ENCODE results near the gene ADGRL1.

Gene ADGRL1

GRCh38 chr19:14135985-14136508, 69.9 kb downstream of the ADGRL1 start:
- no peak for DNase-seq

GRCh38 chr19:14135355-14135754, 70.6 kb downstream of the ADGRL1 start:
- no peak for DNase-seq

- DNase-seq, result no peak
These were observed 78.0 kb downstream of the ADGRL1 start for GRCh38 chr19:14127929-14128509.

- no peak for DNase-seq
These were observed 78.8 kb downstream of the ADGRL1 start for GRCh38 chr19:14127176-14127575.

- no peak for DNase-seq
These were observed 83.0 kb downstream of the ADGRL1 start for GRCh38 chr19:14122924-14123323.

GRCh38 chr19:14120497-14120780, 85.5 kb downstream of the ADGRL1 start:
- no peak for DNase-seq

- DNase-seq, result no peak
These were observed 86.1 kb downstream of the ADGRL1 start for GRCh38 chr19:14119644-14120496.

- DNase-seq, result no peak
These were observed 86.8 kb downstream of the ADGRL1 start for GRCh38 chr19:14119146-14119545.

GRCh38 chr19:14118165-14119051, 87.6 kb downstream of the ADGRL1 start:
- DNase-seq, result peak; percentile 52

- DNase-seq, result peak; percentile 98
These were observed 88.3 kb downstream of the ADGRL1 start, which contains the start of gene PRKACA for GRCh38 chr19:14117668-14118164. PRKACA (minus strand) TSS chr19:14117762; CDS start chr19:14117547, 215 bp downstream.

GRCh38 chr19:14116918-14117578, 88.9 kb downstream of the ADGRL1 start:
- DNase-seq, result peak; percentile 36

- no peak for DNase-seq
These were observed 89.4 kb downstream of the ADGRL1 start for GRCh38 chr19:14116525-14116917.

GRCh38 chr19:14115756-14116155, 90.2 kb downstream of the ADGRL1 start:
- DNase-seq, result no peak

- DNase-seq, result peak; percentile 76
These were observed 91.1 kb downstream of the ADGRL1 start for GRCh38 chr19:14114854-14115253.

- DNase-seq, result no peak
These were observed 91.5 kb downstream of the ADGRL1 start for GRCh38 chr19:14114439-14114838.

- peak; percentile 84 for DNase-seq
These were observed 92.1 kb downstream of the ADGRL1 start for GRCh38 chr19:14113762-14114414.

- no peak for DNase-seq
These were observed 93.1 kb downstream of the ADGRL1 start for GRCh38 chr19:14112809-14113385.

- no peak for DNase-seq
These were observed 93.7 kb downstream of the ADGRL1 start for GRCh38 chr19:14112051-14112808.

GRCh38 chr19:14111486-14111885, 94.5 kb downstream of the ADGRL1 start:
- DNase-seq, result no peak

- no peak for DNase-seq
These were observed 95.3 kb downstream of the ADGRL1 start for GRCh38 chr19:14110650-14111049.
